HG02852 (cell line): ENCODE data around the gene GRAMD1A.

Source experiments
- ATAC-seq: cut with Tn5 transposase; IDR thresholded peaks from one replicate; pipeline ENCODE4 v1.9.1; 2021; ENCODE audit warnings: mild to moderate bottlenecking, moderate library complexity; ENCODE audit not compliant: unreplicated experiment

GRAMD1A gene

DNA sequence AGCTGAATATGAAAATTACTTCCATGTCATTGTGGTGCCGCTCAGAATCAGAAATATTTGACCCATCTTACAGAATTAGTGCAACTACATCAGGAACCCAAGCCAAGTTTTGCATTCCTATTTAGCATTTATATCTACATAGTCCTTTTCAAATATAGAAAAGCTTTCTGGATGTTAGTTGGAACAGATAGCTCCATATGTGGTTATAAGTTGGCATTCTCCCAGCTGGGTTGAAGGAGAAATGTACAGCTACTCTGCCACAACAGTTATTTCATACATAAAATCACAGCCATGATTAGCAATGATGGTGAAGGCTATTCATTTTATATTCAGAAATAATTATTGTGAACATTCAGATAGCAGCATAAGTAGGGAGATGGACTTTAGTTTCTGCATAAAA, 69.6 kb downstream of the GRAMD1A start:
- ATAC-seq: no peak

DNA sequence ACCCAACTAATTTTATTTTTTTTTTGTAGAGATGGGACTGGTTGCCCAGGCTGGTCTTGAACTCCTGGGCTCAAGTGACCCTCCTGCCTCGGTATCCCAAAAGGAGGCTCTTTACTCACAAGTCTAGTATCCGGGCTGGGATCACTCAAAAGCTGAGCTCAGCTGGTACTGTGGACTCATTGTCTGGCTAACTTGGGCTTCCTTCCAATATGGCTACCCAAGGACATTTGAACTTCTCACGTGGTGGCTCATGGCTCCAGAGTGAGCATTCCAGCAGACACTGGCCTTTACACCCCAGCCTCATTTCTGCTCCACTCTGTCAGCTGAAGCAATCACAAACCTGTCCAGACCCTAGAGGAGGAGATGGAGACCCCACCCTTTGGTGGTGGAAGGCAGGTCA, 70.3 kb downstream of the GRAMD1A start:
- no peak for ATAC-seq

DNA sequence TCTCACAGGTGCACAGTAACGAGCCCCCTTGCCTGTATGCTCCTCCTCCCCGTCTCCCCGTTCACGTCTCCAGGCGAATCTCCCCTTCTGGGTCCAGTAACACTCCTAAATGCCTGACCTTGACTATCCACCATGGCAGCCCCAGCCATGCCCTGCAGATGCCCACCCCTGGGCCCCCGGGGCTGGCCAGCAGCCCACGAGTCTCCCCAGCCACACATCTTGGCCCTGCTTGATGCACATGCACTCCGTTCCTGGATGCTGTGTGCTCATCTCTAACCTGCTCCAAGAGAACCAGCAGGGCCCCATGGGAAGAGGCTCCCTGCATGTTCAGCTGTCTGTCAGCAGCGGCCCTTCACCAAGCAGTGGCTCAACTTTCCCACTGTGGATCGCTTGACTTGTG, 73.4 kb downstream of the GRAMD1A start:
- no peak for ATAC-seq

- ATAC-seq: no peak
Measured at GRCh38 chr19:35073941-35074340, 73.8 kb downstream of the GRAMD1A start.

GRCh38 chr19:35074426-35075201, 74.5 kb downstream of the GRAMD1A start:
- no peak for ATAC-seq

DNA sequence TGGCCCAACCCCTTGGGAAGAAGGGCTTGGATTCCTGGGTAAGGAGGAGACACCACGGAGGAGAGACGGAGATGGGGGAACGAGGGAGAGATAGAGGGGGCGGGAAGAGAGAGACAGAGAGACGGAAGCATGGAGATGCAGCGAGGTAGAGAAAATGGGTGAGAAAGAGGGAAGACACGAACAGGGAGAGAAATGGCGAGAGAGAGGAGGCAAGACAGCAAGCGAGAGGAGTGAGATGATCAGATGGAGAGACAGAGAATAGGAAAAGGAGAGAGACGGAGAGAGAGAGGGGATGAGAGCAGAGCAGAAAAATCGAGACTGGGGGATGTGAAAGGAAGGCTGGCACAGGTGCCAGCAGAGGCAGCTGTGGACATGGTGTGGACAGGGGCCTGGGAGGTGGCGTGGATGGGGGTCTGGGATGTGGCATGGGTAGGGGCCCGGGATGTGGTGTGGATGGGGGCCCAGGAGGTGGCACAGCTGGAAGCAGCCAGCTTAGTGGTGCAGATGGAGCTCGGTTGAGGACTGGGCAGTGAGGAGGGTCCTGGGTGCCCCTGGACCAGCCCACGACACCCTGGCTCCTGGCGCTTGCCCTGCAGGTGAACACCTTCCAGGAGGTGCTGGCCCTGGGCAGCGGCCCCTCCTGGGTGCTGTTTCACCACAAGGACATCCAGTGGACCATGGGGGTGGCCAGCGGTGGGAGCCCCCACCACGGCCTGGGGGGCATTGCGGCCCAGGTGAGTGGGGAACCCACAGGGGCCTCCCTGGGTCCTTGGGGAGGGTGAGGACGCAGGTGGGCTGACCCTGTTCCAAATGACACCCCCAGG, 75.3 kb downstream of the GRAMD1A start:
- ATAC-seq: no peak

DNA sequence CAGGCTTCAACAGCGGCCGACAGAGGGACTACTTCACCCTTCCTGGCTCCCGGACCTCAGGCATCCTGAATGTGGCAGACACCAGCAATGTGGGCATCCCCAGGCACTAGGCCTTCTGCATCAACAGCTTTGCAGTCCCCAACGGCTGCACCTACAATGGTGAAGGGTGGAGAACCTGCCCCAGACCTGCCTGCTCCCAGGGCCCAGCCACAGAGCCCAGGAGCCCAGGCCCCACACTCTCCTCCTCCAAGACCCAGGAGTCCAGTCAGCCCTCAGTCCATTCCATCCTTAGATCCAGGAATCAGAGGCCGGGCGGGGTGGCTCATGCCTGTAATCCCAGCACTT, 75.9 kb downstream of the GRAMD1A start:
- no peak for ATAC-seq
